Measurements from ENCODE around the gene TMEFF1.
A peak's percentile ranks its signal among the peaks of the same experiment; 100 is the strongest.

The TMEFF1 gene

GRCh38 chr9:100557053-100557452 is 84.1 kb downstream of the TMEFF1 start:
- DNase-seq (ENCODE audit: low read depth): no peak
- no peak overlapping the region for H3K4me3 ChIP-seq (ENCODE audit: low read depth, low read length)
- in situ Hi-C loops (cut with HindIII; ENCODE audit: low sequenced_read_pairs): no loop called here

GRCh38 chr9:100561256-100561655 is 88.3 kb downstream of the TMEFF1 start:
- peak; percentile 86 for DNase-seq (ENCODE audit: low read depth)
- H3K4me3 ChIP-seq (ENCODE audit: low read depth, low read length): no peak overlapping the region
- in situ Hi-C loops (cut with HindIII; ENCODE audit: low sequenced_read_pairs): no loop called here
- TF ChIP-seq CTCF (IDR thresholded peaks at IDR 0.05; ENCODE audit: low read depth, low read length, missing control alignments): no peak

More at GRCh38 chr9:100557053-100557452, 84.1 kb downstream of the TMEFF1 start:
- no peak for TF ChIP-seq CTCF (IDR thresholded peaks at IDR 0.05; ENCODE audit: low read depth, low read length, missing control alignments)

- in situ Hi-C loops (cut with HindIII; ENCODE audit: low sequenced_read_pairs): no loop called here
- H3K4me3 ChIP-seq (ENCODE audit: low read depth, low read length): no peak overlapping the region
- no peak for DNase-seq (ENCODE audit: low read depth)
- TF ChIP-seq CTCF (IDR thresholded peaks at IDR 0.05; ENCODE audit: low read depth, low read length, missing control alignments): no peak
Measured at GRCh38 chr9:100567856-100568255, 94.9 kb downstream of the TMEFF1 start.

- in situ Hi-C loops (cut with HindIII; ENCODE audit: low sequenced_read_pairs): no loop called here
- no peak for TF ChIP-seq CTCF (IDR thresholded peaks at IDR 0.05; ENCODE audit: low read depth, low read length, missing control alignments)
- no peak for DNase-seq (ENCODE audit: low read depth)
- no peak overlapping the region for H3K4me3 ChIP-seq (ENCODE audit: low read depth, low read length)
Measured at GRCh38 chr9:100573655-100574260, 100.8 kb downstream of the TMEFF1 start.

- DNase-seq (ENCODE audit: low read depth): no peak
- no peak overlapping the region for H3K4me3 ChIP-seq (ENCODE audit: low read depth, low read length)
- in situ Hi-C loops (cut with HindIII; ENCODE audit: low sequenced_read_pairs): loop anchor here (25.0 kb wide), 1 partner anchor 263 kb away; no protein-coding TSS in a partner anchor
- no peak for TF ChIP-seq CTCF (IDR thresholded peaks at IDR 0.05; ENCODE audit: low read depth, low read length, missing control alignments)
Measured at GRCh38 chr9:100575006-100575405, 102.1 kb downstream of the TMEFF1 start.

GRCh38 chr9:100575765-100576386 is 102.9 kb downstream of the TMEFF1 start:
- no peak overlapping the region for H3K4me3 ChIP-seq (ENCODE audit: low read depth, low read length)
- in situ Hi-C loops (cut with HindIII; ENCODE audit: low sequenced_read_pairs): loop anchor here (25.0 kb wide), 1 partner anchor 264 kb away; no protein-coding TSS in a partner anchor
- TF ChIP-seq CTCF (IDR thresholded peaks at IDR 0.05; ENCODE audit: low read depth, low read length, missing control alignments): no peak
- DNase-seq (ENCODE audit: low read depth): no peak
